Pulmonary artery endothelial cell (primary cell): ENCODE results near the gene RNF19B. TPM values are rescaled to one million over a fixed set of nuclear protein-coding genes. Genes with fewer than 3 reads are reported as not detected.

Experiments
- DNase-seq: peaks from one replicate; pipeline ENCODE4 v3.0.0-alpha.2; 2011; ENCODE audit warnings: low read depth, low spot score
- total RNA-seq: library from RNA; depleted of rRNA; stranded (reverse); fragments of >200 nt; gene quantifications from 2 replicates; pipeline ENCODE4 v1.2.3, GENCODE V29; 2014

RNF19B gene
- total RNA-seq, 1 donor from 2014 or later, result 30.9 TPM

GRCh38 chr1:32967888-32968568 lies 3.4 kb upstream of the RNF19B start:
- no peak for DNase-seq

DNA sequence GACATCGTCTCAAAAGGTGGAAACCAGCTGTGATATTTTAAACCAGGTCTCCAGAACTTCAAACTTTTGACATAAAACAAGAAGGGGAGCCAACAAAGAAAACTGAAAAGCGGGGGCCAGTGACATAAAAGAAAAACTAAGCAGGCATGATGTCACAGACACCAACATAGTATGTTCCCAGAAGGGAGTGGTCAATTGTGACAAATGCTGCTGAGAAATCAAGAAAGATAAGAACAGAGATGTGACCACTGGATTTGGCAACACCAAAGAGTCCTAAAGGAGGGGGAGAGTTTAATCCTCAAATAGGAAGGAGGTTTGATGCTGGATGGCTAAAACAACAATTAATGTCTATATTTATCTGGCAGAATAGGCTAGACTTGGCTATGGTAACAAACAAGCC lies 2.3 kb upstream of the RNF19B start:
- no peak for DNase-seq

DNA sequence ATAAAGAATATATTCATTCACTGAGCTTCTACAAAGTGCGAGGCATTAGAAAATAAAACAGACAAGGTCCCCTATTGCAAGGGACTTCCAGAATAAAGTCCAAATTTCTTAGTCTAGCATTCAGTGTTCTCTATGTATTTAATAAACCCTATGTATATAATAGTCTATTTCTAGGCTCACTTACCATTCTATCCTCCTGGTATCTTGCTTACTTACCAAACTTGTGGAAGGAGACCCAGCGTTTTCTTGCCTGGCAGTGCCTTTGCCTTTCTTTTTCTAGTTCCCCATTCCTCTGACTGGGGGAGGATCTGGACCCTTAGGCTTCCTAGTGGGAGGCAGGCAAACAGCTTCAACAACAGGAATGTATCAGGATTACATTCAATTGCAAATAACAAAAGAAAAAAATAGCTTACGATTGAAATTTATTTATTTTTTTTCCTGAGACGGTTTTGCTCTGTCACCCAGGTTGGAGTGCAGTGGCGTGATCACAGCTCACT lies 690 bp upstream of the RNF19B start:
- no peak for DNase-seq

DNA sequence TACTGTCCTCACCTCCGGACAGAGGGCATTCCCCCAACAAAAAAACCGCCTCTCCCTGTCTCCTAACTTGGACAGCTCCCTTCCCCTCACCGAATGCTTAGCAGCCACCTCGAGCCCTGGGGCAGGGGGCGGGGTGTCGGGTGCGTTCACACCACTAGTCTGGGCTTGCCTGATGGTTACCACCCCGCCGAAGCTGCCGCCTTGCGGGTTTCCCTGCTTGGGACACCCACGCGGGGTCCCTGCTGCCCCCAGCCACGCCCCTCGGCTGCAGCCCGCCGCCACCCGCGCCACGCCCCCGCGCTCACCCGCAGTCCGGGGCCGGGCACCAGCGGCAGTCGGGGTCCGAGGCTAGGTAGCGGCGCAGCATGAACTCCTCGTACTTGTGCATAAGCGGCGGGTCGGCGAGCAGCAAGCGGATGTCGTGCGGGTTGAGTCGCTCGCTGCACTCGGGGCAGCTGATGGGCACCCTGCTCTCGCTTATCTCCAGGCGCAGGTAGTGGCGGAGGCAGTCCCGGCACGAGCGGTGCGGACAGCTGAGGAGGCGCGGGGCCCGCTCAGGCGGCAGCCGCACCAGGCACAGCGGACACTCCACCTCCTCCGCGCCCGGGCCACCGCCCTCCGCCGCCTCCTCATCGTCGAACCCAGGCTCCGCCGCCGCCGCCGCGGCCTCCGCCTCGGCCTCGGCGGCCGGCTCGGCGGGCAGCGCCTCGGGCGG lies 706 bp downstream of the RNF19B start:
- DNase-seq, result no peak

DNA sequence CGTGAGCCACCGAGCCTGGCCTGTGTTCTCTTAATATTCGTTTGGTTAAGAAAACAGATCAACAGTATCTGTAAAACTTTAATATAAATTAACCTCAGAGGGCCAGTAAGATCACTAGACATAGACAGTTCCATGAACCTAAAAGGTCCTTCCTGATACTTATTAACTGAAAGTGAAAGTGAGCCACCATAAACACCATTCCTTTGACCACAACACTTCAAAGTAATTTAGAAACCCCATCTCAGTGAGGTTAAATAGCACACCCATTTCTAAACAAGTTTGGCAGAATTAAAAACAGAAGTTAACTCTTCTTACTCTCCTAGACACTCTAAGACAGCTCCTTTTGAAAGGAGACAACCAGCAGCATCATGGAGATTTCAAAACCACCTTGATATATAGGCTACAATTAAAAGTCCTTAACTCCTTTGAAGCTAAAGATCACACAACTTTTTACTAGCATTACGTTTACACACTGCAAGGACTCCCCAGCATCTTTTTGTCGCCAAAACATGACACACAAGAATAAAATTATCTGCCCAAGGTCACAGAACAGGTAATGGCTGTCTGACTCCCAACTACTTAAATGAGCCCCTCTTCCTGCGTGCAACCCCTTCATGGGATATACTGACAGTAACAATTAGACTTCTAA lies 2.2 kb downstream of the RNF19B start:
- no peak for DNase-seq

- no peak for DNase-seq
Measured at GRCh38 chr1:32960819-32961355, 3.7 kb downstream of the RNF19B start.

- DNase-seq, result no peak
Measured at GRCh38 chr1:32960342-32960741, 4.3 kb downstream of the RNF19B start.

DNA sequence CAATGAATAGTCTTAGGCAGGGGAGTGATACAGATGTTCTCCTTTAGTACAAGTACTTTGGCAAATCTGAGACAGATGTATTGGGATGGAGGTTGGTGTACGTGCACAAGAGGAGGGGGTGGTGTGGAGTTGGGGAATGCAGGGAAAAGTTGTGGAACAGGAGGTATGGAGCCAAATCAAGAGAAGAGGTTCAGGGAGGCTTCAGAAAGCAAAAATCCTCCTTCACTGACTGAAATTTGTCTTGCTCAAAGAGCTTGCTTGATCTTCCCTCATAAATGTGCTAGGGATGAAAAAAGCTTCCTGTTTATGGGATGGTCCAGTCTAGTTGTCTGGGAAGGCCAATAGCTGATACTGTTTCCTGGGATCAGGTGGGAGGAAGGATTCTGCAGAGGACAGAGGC lies 5.8 kb downstream of the RNF19B start:
- DNase-seq, result no peak

GRCh38 chr1:32957017-32957416 lies 7.6 kb downstream of the RNF19B start:
- no peak for DNase-seq

DNA sequence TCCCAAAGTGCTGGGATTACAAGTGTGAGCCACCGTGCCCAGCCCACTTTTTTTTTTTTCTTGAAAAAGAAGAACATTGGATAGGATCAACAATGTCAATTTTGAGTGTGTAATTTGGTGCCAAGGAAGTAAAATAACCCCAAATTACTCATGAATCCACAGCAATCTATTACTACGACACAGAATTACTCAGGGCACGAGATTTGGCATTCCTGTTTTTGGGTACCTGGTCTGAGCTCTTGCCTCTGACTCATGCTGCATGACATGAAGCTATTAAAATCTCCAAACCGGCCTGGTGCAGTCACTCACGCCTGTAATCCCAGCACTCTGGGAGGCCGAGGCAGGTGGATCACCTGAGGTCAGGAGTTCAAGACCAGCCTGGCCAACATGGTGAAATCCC lies 10.4 kb downstream of the RNF19B start:
- DNase-seq, result no peak

GRCh38 chr1:32953495-32953894 lies 11.1 kb downstream of the RNF19B start:
- peak; percentile 47 for DNase-seq

- DNase-seq, result no peak
Measured at GRCh38 chr1:32949519-32949918, 15.1 kb downstream of the RNF19B start.

DNA sequence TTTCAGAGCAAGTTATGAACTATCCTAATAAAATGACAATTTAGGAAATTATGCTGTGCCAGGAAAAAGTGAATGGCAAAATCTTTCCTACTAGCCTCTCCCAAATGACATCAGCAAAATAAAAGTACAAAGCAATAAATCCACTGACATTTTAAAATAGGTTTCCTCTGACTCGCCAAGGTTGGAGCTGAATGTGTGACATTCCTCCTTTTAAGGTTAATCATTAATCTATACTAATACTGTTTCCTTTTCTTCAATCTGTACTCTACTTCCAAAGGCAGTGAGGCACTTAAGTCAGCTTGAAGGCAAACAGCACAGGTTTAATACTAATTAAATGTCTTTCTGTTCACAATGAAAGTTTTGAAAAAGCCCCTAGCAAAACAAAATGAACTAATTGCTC lies 15.7 kb downstream of the RNF19B start:
- DNase-seq, result no peak

- DNase-seq, result no peak
Measured at GRCh38 chr1:32948390-32948722, 16.3 kb downstream of the RNF19B start.

GRCh38 chr1:32947669-32948389 lies 16.8 kb downstream of the RNF19B start:
- DNase-seq, result no peak

DNA sequence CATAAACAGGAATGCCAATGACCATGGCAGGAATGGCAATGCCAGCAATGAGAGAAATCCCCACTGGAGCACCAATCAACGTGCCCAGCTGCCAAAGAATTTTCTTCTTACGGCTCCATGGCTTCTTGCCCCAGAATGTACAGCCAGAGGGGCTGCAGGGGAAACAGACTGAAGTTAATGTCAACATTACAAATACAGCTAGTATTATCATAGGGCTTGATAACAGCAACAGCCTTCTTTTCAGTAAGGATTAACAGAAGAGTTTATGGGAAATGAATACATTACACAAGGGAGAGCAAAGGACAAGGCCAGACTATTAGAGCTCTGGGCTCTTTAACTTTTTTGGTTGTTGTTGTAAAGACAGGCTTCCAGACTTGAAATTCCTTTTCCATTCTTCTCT lies 18.2 kb downstream of the RNF19B start:
- DNase-seq, result no peak

GRCh38 chr1:32944180-32944579 lies 20.4 kb downstream of the RNF19B start:
- no peak for DNase-seq

DNA sequence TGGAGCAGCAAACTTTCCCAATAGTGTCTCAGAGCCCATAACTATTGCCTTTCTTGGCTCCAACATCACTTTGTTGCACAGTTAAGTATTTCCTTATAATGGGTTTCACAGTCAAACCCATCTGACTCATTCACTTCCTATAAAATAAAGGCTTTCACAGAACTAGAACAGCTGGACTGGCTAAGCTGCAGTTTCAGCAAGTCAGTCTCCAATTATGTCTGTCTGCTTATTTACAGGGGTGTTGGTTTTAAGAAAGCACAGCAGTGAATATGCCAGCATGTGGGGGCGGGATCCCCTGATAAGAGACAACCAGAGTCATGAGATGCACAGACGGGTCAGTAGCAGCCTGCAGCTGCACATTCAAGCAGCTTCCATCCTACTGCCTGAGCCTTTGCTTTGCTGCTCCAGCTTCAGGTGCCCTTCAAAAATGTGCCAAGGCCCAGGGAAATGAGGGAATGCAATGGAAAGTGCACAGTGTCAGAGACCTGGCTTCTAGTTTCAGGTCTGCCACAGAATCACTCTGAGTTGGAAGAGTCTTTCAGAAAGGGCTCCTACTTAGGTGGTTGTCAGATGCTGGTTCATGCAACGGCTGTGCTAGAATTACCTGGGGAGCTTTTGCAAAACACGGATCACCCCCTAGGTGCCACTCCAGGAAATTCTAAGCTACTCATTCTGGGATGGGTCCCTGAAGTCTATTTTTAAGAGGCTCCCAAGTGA lies 24.8 kb downstream of the RNF19B start:
- peak; percentile 52 for DNase-seq

GRCh38 chr1:32937061-32937460 lies 27.5 kb downstream of the RNF19B start:
- no peak for DNase-seq

- DNase-seq, result no peak
Measured at GRCh38 chr1:32934535-32934934, 30.1 kb downstream of the RNF19B start.

- peak; percentile 85 for DNase-seq
Measured at GRCh38 chr1:32933742-32934322, 30.8 kb downstream of the RNF19B start.
